ENCODE measurements around the gene R3HDM2.
"Not testable (repeated sequence)": the region's sequence is repeated elsewhere in the genome, so short reads cannot be mapped to it uniquely, and the experiment has no call there.

R3HDM2 gene

GRCh38 chr12:57419495-57419894 lies 11.3 kb downstream of the R3HDM2 start:
- no peak for DNase-seq

GRCh38 chr12:57418255-57418654 lies 12.6 kb downstream of the R3HDM2 start:
- no peak for DNase-seq

DNA sequence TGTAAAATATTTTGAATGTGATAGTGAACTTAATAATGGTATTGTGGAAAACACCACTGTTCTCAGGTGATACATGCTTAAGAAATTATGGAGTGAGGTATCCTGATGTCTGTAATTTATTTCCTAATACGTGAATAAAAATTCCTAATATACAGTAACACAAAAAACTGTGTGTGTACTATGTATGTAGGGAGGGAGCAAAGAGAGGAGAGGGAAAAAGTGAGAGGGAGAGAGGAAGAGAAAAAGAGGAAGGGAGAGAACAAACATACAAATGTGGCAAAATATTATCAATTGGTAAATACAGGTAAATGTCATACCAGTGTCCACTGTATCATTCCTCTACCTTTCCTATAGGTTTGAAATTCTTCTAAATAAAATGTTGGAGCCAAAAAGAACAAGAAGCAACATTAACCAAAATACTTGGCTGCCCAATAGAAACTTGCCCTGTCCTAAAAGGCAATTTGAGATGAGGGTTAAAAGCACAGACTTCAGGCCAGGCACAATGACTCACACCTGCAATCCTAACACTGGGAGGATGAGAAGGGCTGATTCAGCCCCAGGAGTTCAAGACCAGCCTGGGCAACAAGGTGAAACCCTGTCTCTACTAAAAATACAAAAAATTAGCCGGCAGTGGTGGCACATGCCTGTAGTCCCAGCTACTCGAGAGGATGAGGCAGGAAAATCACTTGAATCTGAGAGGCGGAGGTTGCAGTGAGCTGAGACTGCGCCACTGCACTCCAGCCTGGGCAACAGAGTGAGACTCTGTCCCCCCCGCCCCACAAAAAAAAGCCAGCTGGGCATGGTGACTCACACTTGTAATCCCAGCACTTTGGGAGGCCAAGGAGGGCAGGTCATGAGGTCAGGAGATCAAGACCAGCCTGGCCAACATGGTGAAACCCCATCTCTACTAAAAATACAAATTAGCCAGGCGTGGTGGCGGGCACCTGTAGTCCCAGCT lies 14.5 kb downstream of the R3HDM2 start:
- no peak for DNase-seq

DNA sequence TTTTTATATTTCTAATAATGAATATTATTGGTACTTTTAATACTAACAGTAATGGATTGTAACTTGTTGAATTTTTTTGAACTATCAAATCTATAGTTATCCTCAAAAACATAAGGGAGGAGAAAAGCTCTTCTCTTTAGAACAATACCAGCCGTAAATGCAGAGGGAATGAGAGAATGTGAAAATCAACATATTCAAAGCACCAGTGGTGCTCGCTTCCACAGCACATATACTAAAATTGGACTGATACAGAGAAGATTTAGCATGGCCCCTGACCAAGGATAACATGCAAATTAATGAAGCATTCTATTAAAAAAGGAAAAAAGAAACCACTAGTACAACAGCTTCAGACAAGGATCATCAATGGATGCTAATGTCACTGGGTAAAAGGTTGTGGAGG lies 15.8 kb downstream of the R3HDM2 start:
- no peak for DNase-seq

DNA sequence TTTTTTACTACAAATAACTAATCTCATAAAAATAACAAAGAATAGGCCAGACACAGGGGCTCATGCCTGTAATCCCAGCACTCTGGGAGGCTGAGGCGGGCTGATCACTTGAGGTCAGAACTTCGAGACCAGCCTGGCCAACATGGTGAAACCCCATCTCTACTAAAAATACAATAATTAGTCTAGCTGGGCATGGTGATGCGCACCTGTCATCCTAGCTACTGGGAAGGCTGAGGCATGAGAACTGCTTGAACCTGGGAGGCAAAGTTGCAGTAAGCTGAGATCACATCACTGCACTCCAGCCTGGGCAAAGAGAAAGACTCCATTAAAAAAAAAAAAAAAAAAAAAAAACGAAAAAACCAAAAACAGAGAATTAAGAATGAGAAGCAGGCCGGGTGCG lies 16.7 kb downstream of the R3HDM2 start:
- not testable (repeated sequence) for DNase-seq

- DNase-seq = no peak
Observed at GRCh38 chr12:57410534-57410933, 20.3 kb downstream of the R3HDM2 start.

GRCh38 chr12:57404966-57405640 lies 25.7 kb downstream of the R3HDM2 start:
- DNase-seq = no peak

- DNase-seq = not testable (repeated sequence)
Observed at GRCh38 chr12:57402156-57402555, 28.7 kb downstream of the R3HDM2 start.

DNA sequence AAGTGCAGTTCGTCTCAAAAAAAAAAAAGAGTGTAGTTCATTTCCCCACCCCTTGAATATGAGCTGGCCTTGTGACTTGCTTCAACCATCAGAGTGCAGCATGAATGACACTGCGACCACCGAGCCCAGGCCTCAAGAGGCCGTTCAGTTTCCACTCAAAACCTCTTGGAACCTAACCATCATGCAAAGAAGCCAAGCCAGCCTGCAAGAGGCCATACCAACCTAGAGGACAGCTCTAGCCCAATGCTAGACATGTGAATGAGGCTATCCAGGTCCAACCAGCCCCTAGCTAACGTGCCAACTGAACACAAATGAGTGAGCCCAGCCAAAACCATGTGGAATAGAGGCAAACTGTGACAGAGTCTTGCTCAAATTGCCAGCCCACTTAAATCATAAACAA lies 29.7 kb downstream of the R3HDM2 start:
- no peak for DNase-seq

DNA sequence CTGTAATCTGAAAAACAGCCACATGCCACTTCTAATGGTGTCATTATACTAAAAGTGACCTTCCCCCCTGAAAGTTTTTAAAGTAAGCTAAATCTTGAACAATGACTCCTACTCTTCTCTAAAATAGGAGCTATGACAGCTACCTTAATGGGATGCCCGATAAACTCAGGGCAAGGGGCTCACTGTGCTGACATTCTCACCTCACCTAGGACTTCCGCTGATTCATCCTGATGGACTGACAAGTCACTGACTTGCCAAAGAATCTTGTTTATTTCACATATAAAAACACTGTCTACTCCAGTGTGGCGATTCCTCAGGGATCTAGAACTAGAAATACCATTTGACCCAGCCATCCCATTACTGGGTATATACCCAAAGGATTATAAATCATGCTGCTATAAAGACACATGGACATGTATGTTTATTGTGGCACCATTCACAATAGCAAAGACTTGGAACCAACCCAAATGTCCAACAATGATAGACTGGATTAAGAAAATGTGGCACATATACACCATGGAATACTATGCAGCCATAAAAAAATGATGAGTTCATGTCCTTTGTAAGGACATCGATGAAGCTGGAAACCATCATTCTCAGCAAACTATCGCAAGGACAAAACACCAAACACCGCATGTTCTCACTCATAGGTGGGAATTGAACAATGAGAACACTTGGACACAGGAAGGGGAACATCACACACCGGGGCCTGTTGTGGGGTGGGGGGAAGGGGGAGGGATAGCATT lies 31.0 kb downstream of the R3HDM2 start:
- DNase-seq = not testable (repeated sequence)

- no peak for DNase-seq
Observed at GRCh38 chr12:57397441-57397840, 33.4 kb downstream of the R3HDM2 start.

GRCh38 chr12:57395121-57395520 lies 35.7 kb downstream of the R3HDM2 start:
- DNase-seq = no peak

DNA sequence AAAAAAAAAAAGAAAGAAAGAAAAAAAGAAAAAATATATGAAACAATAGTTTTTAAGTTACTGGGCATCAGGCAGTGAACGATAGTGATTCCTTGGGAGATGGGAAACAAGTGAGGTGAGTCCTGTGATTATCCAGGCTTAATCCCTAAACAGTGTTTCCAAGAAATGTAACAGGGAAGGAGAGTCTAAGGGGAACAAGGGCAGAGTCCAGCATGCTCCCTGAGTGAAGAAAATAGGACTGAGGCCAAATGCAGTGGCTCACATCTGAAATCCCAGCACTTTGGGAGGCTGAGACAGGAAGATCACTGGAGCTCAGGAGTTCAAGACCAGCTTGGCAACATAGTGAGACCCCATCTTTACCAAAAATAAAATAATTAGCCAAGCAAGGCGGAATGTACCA lies 40.7 kb downstream of the R3HDM2 start:
- DNase-seq = no peak

- DNase-seq = no peak
Observed at GRCh38 chr12:57389033-57389432, 41.8 kb downstream of the R3HDM2 start.

DNA sequence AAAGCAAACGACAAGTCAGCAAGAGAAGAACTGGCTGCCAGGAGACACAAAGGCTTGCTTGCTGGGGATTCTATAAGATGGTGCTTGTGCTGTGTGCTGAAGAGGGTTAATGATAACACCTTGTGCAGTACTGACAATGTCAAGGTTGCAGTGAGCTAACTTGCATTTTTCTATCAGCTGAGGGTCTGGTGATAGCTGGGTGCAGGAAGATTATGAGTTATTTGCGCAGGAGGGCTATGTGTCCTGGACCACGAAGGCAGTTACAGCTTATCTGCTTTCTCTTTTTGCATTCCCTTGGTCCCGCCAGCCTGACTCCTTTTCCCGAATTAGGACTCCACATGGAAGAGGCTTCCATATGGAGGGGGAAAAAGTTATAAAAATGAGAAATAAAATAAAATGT lies 42.4 kb downstream of the R3HDM2 start:
- no peak for DNase-seq

DNA sequence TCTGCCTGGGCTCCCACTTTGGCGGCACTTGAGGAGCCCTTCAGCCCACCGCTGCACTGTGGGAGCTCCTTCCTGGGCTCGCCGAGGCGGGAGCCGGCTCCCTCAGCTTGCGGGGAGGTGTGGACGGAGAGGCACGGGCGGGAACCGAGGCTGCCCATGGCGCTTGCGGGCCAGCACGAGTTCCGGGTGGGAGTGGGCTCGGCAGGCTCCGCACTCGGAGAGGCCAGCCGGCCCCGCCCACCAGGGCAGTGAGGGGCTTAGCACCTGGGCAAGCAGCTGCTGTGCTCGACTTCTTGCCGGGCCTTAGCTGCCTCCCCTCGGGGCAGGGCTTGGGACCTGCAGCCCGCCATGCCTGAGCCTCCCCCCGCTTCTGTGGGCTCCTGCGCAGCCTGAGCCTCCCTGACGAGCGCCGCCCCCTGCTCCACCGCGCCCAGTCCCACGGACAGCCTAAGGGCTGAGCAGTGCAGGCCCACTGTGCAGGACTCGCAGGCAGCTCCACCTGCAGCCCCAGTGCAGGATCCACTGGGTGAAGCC lies 44.6 kb downstream of the R3HDM2 start:
- DNase-seq = no peak

- no peak for DNase-seq
Observed at GRCh38 chr12:57385586-57385985, 45.3 kb downstream of the R3HDM2 start.

DNA sequence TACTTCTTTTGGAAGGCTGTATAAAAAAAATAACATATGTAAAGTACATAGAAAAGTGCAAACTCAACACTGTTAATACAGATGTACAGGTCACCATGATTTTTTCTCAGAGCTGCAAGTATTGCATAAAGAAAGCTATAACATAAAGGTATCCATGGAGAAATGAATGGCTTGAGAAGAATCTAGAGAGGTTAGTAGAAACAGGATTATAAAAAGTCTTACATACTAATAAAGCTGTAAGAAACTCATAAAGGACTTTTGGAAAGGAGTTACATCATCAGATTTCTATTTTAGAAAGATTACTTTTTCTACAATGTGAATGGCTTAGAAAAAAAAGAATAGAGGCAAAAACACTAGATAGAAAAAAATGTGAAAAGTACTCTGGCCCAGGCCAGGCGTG lies 46.4 kb downstream of the R3HDM2 start:
- DNase-seq = no peak

GRCh38 chr12:57381693-57382220 lies 49.1 kb downstream of the R3HDM2 start:
- no peak for DNase-seq

- no peak for DNase-seq
Observed at GRCh38 chr12:57380300-57380699, 50.5 kb downstream of the R3HDM2 start.

DNA sequence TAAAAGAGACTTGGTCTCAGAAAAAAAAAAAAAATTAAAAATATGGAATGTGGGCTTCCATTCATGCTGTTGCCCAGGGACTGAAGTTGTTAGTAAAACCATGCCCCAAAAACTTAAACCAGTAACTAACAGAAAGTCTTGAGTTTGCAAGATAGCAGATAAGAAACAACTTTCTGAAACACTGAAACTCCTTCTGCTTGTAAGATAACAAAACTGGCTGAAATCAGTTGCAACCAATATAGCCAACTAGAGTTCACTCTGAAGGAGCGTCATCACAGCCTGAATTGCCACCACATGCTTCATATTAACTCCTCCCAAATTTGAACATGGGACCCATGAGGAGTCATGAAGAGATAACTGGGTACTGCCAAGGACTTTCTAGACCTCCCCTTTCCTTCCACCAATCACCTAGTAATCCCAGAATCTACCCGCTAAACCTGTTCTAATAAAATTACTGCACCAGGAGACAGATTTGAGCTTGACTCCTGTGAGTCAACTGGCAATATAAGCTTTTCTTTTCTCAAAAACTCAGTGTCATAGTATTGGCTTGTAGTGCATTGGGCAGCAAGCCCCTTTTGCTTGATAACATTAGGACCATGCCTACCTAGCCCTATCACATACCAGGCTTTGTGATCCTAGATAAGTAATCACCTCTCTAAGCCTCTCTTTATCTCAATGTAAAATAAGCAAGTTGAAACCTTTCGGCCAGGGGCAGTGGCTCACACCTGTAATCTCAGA lies 53.6 kb downstream of the R3HDM2 start:
- no peak for DNase-seq

- no peak for DNase-seq
Observed at GRCh38 chr12:57372233-57372632, 58.6 kb downstream of the R3HDM2 start.

All from NCI-H446 treated with DMSO at 0.1 percent for 48 hours (cell line).